Common myeloid progenitor, CD34-positive (primary cell): ENCODE results near the gene KCTD14.

Experiments used
- CTCF ChIA-PET: fragments of 350-600 bp; sonication (Branson Sonifier 250); formaldehyde crosslinking; loops from one replicate; lab custom pipeline; 2021; ENCODE audit warnings: antibody characterized with exemption; lab: Charles Lee
- POLR2A ChIA-PET: fragments of 350-600 bp; sonication (Branson Sonifier 250); formaldehyde crosslinking; loops from one replicate; lab custom pipeline; 2021; ENCODE audit warnings: antibody characterized with exemption; lab: Charles Lee
- DNase-seq, 3 donors: peaks; one replicate each; pipeline versions ENCODE4 v3.0.0 to v3.0.0-alpha.2; 2013
- H3K27ac ChIP-seq, 2 experiments: 1 replicate in 1 of 2; 2 replicates in 1 of 2; pipeline ENCODE4 v1.7.0; 2013; ENCODE audit warnings: inconsistent platforms in 2 of 2, low read length in 2 of 2, mild to moderate bottlenecking in 2 of 2, low read depth in 1 of 2, moderate library complexity in 1 of 2; ENCODE audit not compliant: severe bottlenecking in 2 of 2, insufficient read depth in 1 of 2, poor library complexity in 1 of 2
- H3K27me3 ChIP-seq, 5 experiments: replicated peaks in 2 of 5; 1 replicate in 3 of 5; 2 replicates in 2 of 5; pipeline versions ENCODE4 v1.6.1 to v1.7.0; 2013; ENCODE audit warnings: low read length in 4 of 5, mild to moderate bottlenecking in 2 of 5, moderate library complexity in 2 of 5, inconsistent platforms in 1 of 5; ENCODE audit not compliant: insufficient read depth in 5 of 5, control insufficient read depth in 4 of 5
- H3K36me3 ChIP-seq, 4 experiments: 1 replicate in 2 of 4; 2 replicates in 2 of 4; pipeline versions ENCODE4 v1.6.1 to v1.7.0; 2013; ENCODE audit warnings: low read length in 3 of 4, control low read depth in 1 of 4, mild to moderate bottlenecking in 1 of 4; ENCODE audit not compliant: control insufficient read depth in 4 of 4, insufficient read depth in 4 of 4
- H3K4me1 ChIP-seq, 4 experiments: 1 replicate in 3 of 4; 2 replicates in 1 of 4; pipeline versions ENCODE4 v1.6.1 to v1.7.1; 2013; ENCODE audit warnings: low read length in 3 of 4, mild to moderate bottlenecking in 3 of 4, control low read depth in 1 of 4, inconsistent platforms in 1 of 4, moderate library complexity in 1 of 4; ENCODE audit not compliant: control insufficient read depth in 4 of 4, insufficient read depth in 4 of 4; ENCODE audit errors: control extremely low read depth in 1 of 4
- H3K4me3 ChIP-seq, 7 experiments: 1 replicate in 4 of 7; 2 replicates in 3 of 7; pipeline versions ENCODE4 v1.5.1 to v1.7.0; 2013; ENCODE audit warnings: mild to moderate bottlenecking in 7 of 7, low read length in 6 of 7, moderate library complexity in 6 of 7, inconsistent platforms in 2 of 7, low read depth in 2 of 7, control low read depth in 1 of 7; ENCODE audit not compliant: insufficient read depth in 4 of 7, control insufficient read depth in 1 of 7; ENCODE audit errors: extremely low read depth in 1 of 7
- H3K9me3 ChIP-seq, 5 experiments: 1 replicate in 4 of 5; 2 replicates in 1 of 5; pipeline versions ENCODE4 v1.6.1 to v1.7.1; 2013; ENCODE audit warnings: low read length in 4 of 5, mild to moderate bottlenecking in 2 of 5, inconsistent platforms in 1 of 5, low read depth in 1 of 5, moderate library complexity in 1 of 5; ENCODE audit not compliant: control insufficient read depth in 4 of 5, insufficient read depth in 2 of 5; ENCODE audit errors: control extremely low read depth in 1 of 5
- WGBS: methylation state at CpG from one replicate; pipeline ENCODE4 v1.1.5; 2013; ENCODE audit not compliant: insufficient coverage; 5-methylcytosine and 5-hydroxymethylcytosine counted together

Gene KCTD14

GRCh38 chr11:77967753-77968152, 55.3 kb downstream of the KCTD14 start:
- peaks cover 2 to 23% (median 13%) of the 10 kb centered on the region in 4 experiments for H3K36me3 ChIP-seq
- no peak overlapping the region for H3K4me3 ChIP-seq
- ChIA-PET POLR2A (no interaction called here), CTCF (no interaction called here)
- DNase-seq: no peak
- H3K9me3 ChIP-seq: peaks cover 0 to 2% (median 0%) of the 10 kb centered on the region in 5 experiments
- H3K27ac ChIP-seq: no peak overlapping the region
- H3K27me3 ChIP-seq: no peaks in the 10 kb centered on the region
- H3K4me1 ChIP-seq: no peaks in the 10 kb centered on the region

GRCh38 chr11:77967121-77967520, 56.0 kb downstream of the KCTD14 start:
- WGBS: 100% methylated on average over 1 of the region's 2 CpGs
- Histone ChIP-seq H3K27ac (no peak overlapping the region), H3K36me3 (peaks cover 2 to 23% (median 13%) of the 10 kb centered on the region in 4 experiments), H3K4me3 (no peak overlapping the region), H3K4me1 (no peaks in the 10 kb centered on the region), H3K9me3 (peaks cover 0 to 2% (median 0%) of the 10 kb centered on the region in 5 experiments), H3K27me3 (no peaks in the 10 kb centered on the region)
- ChIA-PET CTCF (no interaction called here), POLR2A (no interaction called here)
- DNase-seq: no peak

- H3K27ac ChIP-seq: no peak overlapping the region
- H3K9me3 ChIP-seq: peaks cover 0 to 2% (median 0%) of the 10 kb centered on the region in 5 experiments
- no peaks in the 10 kb centered on the region for H3K4me1 ChIP-seq
- peaks cover 2 to 23% (median 13%) of the 10 kb centered on the region in 4 experiments for H3K36me3 ChIP-seq
- DNase-seq: no peak
- ChIA-PET POLR2A (no interaction called here), CTCF (no interaction called here)
- H3K27me3 ChIP-seq: no peaks in the 10 kb centered on the region
- WGBS: no CpG with 5 or more reads among the region's 2 CpGs
- H3K4me3 ChIP-seq: no peak overlapping the region
Measured at GRCh38 chr11:77966338-77966737, 56.7 kb downstream of the KCTD14 start.
